Naive B cell (primary cell): ENCODE data around the gene DGKI. TPM values are rescaled to one million over a fixed set of nuclear protein-coding genes. Genes with fewer than 3 reads are reported as not detected.

Experiments
- ATAC-seq, 2 donors: fragments of 150-1000 bp; cut with Tn5 transposase; 2 replicates each; pipeline ENCODE4 v1.10.0; 2021; ENCODE audit warnings: low read depth in 2 of 2, mild to moderate bottlenecking in 2 of 2, moderate library complexity in 2 of 2
- DNase-seq: peaks from one replicate; pipeline ENCODE4 v3.0.0; 2022
- H3K27ac Mint-ChIP-seq, 6 donors: one replicate each; pipeline ENCODE4 v1.8.0; 2020 to 2022; ENCODE audit warnings: mild to moderate bottlenecking in 6 of 6, mixed read lengths in 6 of 6, moderate library complexity in 5 of 6, inconsistent platforms in 2 of 6
- H3K27me3 Mint-ChIP-seq, 3 donors: one replicate each; pipeline ENCODE4 v1.8.0; 2021 to 2022; ENCODE audit warnings: mixed read lengths in 3 of 3, mild to moderate bottlenecking in 1 of 3
- H3K36me3 Mint-ChIP-seq, 2 donors: one replicate each; pipeline ENCODE4 v1.8.0; 2020 to 2022; ENCODE audit warnings: mixed read lengths in 2 of 2, inconsistent platforms in 1 of 2, mild to moderate bottlenecking in 1 of 2
- H3K4me1 Mint-ChIP-seq, 3 donors: one replicate each; pipeline ENCODE4 v1.8.0; 2020 to 2022; ENCODE audit warnings: mixed read lengths in 3 of 3, inconsistent platforms in 1 of 3, mild to moderate bottlenecking in 1 of 3, moderate library complexity in 1 of 3
- H3K4me3 Mint-ChIP-seq, 8 donors: one replicate each; pipeline ENCODE4 v1.8.0; 2020 to 2022; ENCODE audit warnings: mild to moderate bottlenecking in 8 of 8, mixed read lengths in 8 of 8, moderate library complexity in 8 of 8, inconsistent platforms in 2 of 8
- H3K9me3 Mint-ChIP-seq, 7 donors: one replicate each; pipeline ENCODE4 v1.8.0; 2020 to 2022; ENCODE audit warnings: mixed read lengths in 7 of 7, mild to moderate bottlenecking in 5 of 7, inconsistent platforms in 2 of 7, moderate library complexity in 1 of 7
- polyA plus RNA-seq, 6 donors: library from polyadenylated mRNA; unstranded; fragments of 300-500 nt; fragmentation: Illumina TruSeq; gene quantifications; one replicate each; pipeline ENCODE4 v1.2.3, GENCODE V29; 2021; ENCODE audit warnings: low read depth in 6 of 6

The DGKI gene
- polyA plus RNA-seq, 6 donors from 2014 or later, result not detected

- H3K27me3 Mint-ChIP-seq, result peaks cover 3 to 7% (median 6%) of the 10 kb centered on the region in 3 donors
Measured at GRCh38 chr7:137694405-137694804, 152.4 kb downstream of the DGKI start.

GRCh38 chr7:137692399-137692798, 154.4 kb downstream of the DGKI start:
- DNase-seq (no peak), ATAC-seq (no peak)
- H3K9me3 Mint-ChIP-seq, result no peaks in the 10 kb centered on the region
- H3K27ac Mint-ChIP-seq, result no peak overlapping the region
- H3K4me1 Mint-ChIP-seq, result no peaks in the 10 kb centered on the region
- no peak overlapping the region for H3K4me3 Mint-ChIP-seq
- H3K36me3 Mint-ChIP-seq, result no peaks in the 10 kb centered on the region
- peaks cover 0 to 2% (median 0%) of the 10 kb centered on the region in 3 donors for H3K27me3 Mint-ChIP-seq

More at GRCh38 chr7:137694405-137694804, 152.4 kb downstream of the DGKI start:
- Mint-ChIP-seq H3K36me3 (no peaks in the 10 kb centered on the region), H3K4me3 (no peak overlapping the region), H3K4me1 (no peaks in the 10 kb centered on the region), H3K9me3 (no peaks in the 10 kb centered on the region), H3K27ac (no peak overlapping the region)
- ATAC-seq, result no peak
- DNase-seq, result no peak

DNA sequence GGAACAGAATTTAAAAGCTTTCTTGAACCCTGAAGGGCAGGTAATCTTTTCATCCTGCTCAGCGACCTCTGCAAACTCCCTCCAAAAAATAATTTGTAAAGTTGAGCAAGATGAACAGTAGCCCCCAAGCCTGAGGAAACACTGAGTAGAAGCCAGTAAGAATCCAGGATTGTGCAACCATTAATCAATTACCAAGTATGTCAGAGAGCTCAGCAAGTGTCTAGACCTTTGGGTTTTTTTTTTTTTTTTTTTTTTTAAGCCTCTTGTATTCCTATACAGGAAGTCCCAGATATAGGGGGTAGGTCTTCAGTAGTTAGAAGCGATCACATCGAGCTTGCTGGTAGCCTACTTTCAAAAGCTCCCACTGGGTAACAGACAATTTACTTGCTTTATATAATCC, 155.2 kb downstream of the DGKI start:
- H3K4me3 Mint-ChIP-seq, result no peak overlapping the region
- H3K36me3 Mint-ChIP-seq, result no peaks in the 10 kb centered on the region
- H3K4me1 Mint-ChIP-seq, result no peaks in the 10 kb centered on the region
- ATAC-seq (no peak), DNase-seq (no peak)
- H3K9me3 Mint-ChIP-seq, result no peaks in the 10 kb centered on the region
- no peaks in the 10 kb centered on the region for H3K27me3 Mint-ChIP-seq
- H3K27ac Mint-ChIP-seq, result no peak overlapping the region

DNA sequence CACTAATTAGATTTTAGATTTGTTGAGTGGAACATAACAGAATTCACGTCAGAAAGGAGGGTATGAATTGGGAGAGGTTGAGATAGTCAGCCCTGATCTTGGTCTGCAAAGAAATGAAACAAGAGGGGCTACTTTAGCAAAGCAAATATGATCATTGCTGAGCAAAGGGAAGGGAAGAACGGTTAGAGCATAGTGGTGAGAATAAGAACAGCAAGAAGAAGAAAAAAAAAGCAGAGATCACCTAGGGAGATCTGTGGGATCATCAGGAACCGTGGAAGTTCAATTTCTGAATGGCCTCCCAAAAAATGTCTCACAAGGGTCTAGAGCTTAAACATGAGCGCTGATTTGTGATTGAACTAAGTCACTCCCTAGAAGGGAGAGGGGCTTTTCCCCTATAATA, 156.1 kb downstream of the DGKI start:
- H3K36me3 Mint-ChIP-seq, result no peaks in the 10 kb centered on the region
- DNase-seq (no peak), ATAC-seq (no peak)
- H3K4me1 Mint-ChIP-seq, result no peaks in the 10 kb centered on the region
- no peak overlapping the region for H3K4me3 Mint-ChIP-seq
- H3K9me3 Mint-ChIP-seq, result no peaks in the 10 kb centered on the region
- H3K27me3 Mint-ChIP-seq, result no peaks in the 10 kb centered on the region
- no peak overlapping the region for H3K27ac Mint-ChIP-seq

DNA sequence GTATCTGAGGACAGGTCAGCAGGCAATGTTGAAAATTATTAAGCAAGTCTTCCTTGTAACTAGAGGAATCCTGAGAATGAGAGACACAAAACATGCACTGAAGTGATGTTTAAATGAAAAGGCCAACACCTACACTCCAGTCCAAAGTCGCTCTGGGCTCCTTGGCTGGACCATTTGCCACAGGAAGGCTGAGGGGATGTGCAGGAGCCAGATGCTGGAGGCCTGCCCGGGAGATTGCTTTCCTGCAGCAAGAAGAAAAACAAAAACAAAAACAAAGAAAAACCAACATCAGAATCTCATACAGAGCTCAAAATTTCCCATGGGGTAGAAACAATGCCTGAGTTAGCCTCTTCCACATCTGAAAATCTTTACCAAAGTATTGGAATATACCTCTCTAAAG, 157.0 kb downstream of the DGKI start:
- Mint-ChIP-seq H3K4me3 (no peak overlapping the region), H3K27me3 (no peaks in the 10 kb centered on the region), H3K27ac (no peak overlapping the region), H3K9me3 (no peaks in the 10 kb centered on the region), H3K36me3 (no peaks in the 10 kb centered on the region), H3K4me1 (no peaks in the 10 kb centered on the region)
- DNase-seq (no peak), ATAC-seq (no peak)

GRCh38 chr7:137687556-137688265, 159.1 kb downstream of the DGKI start:
- DNase-seq (no peak), ATAC-seq (no peak)
- Mint-ChIP-seq H3K9me3 (no peaks in the 10 kb centered on the region), H3K27me3 (peaks cover 4 to 8% (median 5%) of the 10 kb centered on the region in 3 donors), H3K4me1 (no peaks in the 10 kb centered on the region), H3K36me3 (no peaks in the 10 kb centered on the region), H3K4me3 (no peak overlapping the region), H3K27ac (no peak overlapping the region)

DNA sequence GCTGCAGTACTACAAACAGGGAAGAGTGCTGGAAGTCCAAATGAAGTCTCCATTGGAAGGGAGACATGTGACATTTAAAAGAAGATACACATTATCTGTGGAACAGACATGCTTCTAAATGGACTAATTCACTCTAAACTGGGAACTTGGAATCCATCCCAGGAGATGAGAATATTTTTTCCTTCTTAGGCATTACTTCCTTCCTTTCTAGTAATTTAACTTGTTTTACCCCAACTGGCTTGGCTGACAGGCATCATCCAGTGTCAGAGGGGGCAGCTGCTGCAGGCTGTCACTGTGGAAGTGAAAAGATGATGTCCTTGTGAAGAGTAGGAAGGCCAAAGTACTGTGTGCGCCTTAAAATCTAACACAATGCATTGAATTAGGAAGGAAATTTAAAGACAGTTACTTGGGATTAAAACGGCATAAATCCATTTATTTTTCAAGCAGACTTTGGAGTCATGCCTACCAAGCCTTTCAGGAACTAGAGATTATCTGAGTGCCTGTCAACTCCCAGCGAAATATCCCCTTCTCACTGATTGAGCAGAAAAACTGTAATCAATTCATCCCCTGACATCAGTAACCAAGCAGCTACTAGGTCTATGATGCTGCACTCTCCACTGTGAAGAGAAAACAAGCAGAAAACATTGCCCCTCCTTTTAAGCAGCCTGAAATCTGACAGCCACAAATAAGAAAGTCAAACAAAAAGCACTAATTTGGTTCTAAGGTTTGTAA, 161.2 kb downstream of the DGKI start:
- DNase-seq, result no peak
- no peaks in the 10 kb centered on the region for H3K36me3 Mint-ChIP-seq
- no peak overlapping the region for H3K4me3 Mint-ChIP-seq
- no peak for ATAC-seq
- H3K27me3 Mint-ChIP-seq, result peaks cover 4 to 8% (median 5%) of the 10 kb centered on the region in 3 donors
- H3K9me3 Mint-ChIP-seq, result no peaks in the 10 kb centered on the region
- H3K27ac Mint-ChIP-seq, result no peak overlapping the region
- H3K4me1 Mint-ChIP-seq, result no peaks in the 10 kb centered on the region

DNA sequence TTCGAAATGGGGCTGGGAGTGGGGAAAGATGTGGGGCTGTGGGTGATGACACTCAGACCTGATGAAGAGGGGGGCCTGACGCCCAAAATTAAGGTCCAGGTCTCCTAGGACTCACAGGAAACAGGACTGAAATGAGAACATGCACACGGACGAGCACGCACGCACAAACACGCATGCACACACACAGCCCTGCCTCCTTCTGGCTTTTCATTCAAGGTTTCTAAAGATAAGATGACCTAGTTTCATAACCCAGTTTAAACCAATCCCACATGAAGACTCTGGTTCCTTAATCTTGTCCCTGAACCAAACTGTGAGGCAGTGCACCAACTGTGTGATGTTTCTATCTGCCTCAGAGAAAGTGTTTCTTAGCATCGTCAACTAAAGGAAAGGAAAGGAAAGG, 162.0 kb downstream of the DGKI start:
- DNase-seq, result no peak
- ATAC-seq, result no peak
- Mint-ChIP-seq H3K27me3 (peaks cover 4 to 8% (median 5%) of the 10 kb centered on the region in 3 donors), H3K9me3 (no peaks in the 10 kb centered on the region), H3K36me3 (no peaks in the 10 kb centered on the region), H3K4me3 (no peak overlapping the region), H3K4me1 (no peaks in the 10 kb centered on the region), H3K27ac (no peak overlapping the region)

GRCh38 chr7:137684316-137684715, 162.5 kb downstream of the DGKI start:
- Mint-ChIP-seq H3K4me3 (no peak overlapping the region), H3K36me3 (no peaks in the 10 kb centered on the region), H3K27me3 (peaks cover 4 to 8% (median 5%) of the 10 kb centered on the region in 3 donors), H3K4me1 (no peaks in the 10 kb centered on the region), H3K27ac (no peak overlapping the region), H3K9me3 (no peaks in the 10 kb centered on the region)
- ATAC-seq (no peak), DNase-seq (no peak)

- peaks cover 4 to 16% (median 10%) of the 10 kb centered on the region in 3 donors for H3K27me3 Mint-ChIP-seq
- H3K36me3 Mint-ChIP-seq, result no peaks in the 10 kb centered on the region
- H3K9me3 Mint-ChIP-seq, result no peaks in the 10 kb centered on the region
- ATAC-seq (no peak), DNase-seq (no peak)
- H3K4me3 Mint-ChIP-seq, result no peak overlapping the region
- H3K27ac Mint-ChIP-seq, result no peak overlapping the region
- H3K4me1 Mint-ChIP-seq, result no peaks in the 10 kb centered on the region
Measured at GRCh38 chr7:137682596-137682995, 164.2 kb downstream of the DGKI start.

GRCh38 chr7:137681657-137682562, 164.9 kb downstream of the DGKI start:
- H3K27ac Mint-ChIP-seq, result no peak overlapping the region
- H3K4me1 Mint-ChIP-seq, result no peaks in the 10 kb centered on the region
- H3K9me3 Mint-ChIP-seq, result no peaks in the 10 kb centered on the region
- H3K27me3 Mint-ChIP-seq, result peaks cover 4 to 20% (median 10%) of the 10 kb centered on the region in 3 donors
- DNase-seq (no peak), ATAC-seq (no peak)
- H3K36me3 Mint-ChIP-seq, result no peaks in the 10 kb centered on the region
- H3K4me3 Mint-ChIP-seq, result no peak overlapping the region

- H3K27me3 Mint-ChIP-seq, result peaks cover 0 to 13% (median 13%) of the 10 kb centered on the region in 3 donors
- H3K9me3 Mint-ChIP-seq, result no peaks in the 10 kb centered on the region
- H3K4me3 Mint-ChIP-seq, result no peak overlapping the region
- no peak for ATAC-seq
- no peak for DNase-seq
- H3K4me1 Mint-ChIP-seq, result no peaks in the 10 kb centered on the region
- no peaks in the 10 kb centered on the region for H3K36me3 Mint-ChIP-seq
- no peak overlapping the region for H3K27ac Mint-ChIP-seq
Measured at GRCh38 chr7:137674551-137675409, 172.0 kb downstream of the DGKI start.

DNA sequence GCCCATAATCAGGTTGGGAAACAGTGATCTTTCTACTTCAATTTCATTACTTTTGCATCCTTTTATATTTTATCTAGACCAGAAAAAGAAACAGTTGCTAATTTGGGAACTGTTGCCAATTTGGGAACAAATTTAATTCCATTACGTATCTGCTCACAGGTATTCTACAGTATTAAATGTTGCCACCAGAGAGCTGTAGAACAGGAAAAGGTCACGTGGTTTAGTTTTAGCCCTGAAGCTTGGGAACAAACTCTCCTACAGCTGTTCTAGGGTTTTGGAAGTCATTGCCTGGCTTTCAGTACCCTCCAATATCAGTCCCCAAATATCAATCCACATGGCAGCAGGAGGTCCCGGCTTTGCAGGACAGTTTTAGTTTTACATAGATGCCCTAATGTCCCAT, 172.7 kb downstream of the DGKI start:
- Mint-ChIP-seq H3K4me1 (no peaks in the 10 kb centered on the region), H3K27me3 (peaks cover 0 to 13% (median 13%) of the 10 kb centered on the region in 3 donors), H3K9me3 (no peaks in the 10 kb centered on the region), H3K4me3 (no peak overlapping the region), H3K27ac (no peak overlapping the region), H3K36me3 (no peaks in the 10 kb centered on the region)
- DNase-seq (no peak), ATAC-seq (no peak)
